ENCODE data around the gene FAM204A.
A peak's percentile ranks its signal among the peaks of the same experiment; 100 is the strongest.

Gene FAM204A

DNA sequence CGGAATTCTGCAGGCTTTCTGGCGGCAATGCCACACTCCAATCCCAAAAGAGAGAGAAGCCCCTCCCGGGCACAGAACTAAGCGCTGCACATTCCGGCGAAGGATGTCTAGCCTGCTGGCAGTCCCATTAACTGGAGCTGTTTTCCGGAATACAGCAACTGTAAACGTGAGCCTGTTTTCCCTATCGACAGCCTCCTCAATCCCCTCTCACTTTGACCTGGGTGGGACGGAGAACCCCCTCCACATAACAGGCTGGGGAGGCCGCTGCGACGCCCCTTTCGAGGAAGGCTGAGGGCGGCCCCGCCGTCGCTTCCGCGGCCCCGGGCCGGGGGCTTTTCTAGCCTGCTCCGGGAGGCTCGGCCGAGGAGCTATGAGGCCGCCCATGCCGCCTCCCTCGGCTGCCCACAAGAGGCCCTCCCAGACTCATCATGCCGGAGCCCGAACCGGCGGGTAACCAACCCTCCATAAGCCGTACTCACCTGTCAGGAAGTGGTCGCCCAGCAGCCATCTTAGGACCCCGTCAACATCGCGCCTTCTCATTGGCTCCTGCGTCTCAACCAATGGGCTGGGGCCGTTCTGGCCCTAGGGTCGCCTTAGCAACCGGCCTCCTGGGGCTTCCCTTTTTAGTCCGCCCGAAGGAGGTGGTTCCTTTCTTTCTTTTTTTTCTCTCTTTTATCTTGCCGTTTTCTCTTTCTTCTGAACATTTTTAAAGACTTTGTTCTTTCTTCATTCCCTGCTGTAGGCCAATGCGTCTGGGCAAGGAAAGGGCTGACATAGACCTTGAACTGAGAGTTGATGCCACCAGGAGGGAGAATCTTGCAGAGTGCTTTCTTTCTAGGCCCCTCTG is at the start of gene FAM204A:
Gene FAM204A (minus strand): TSS at position 534 of the 847 bp plus-strand sequence. CDS start 5,909 bp downstream, outside the sequence.
- DNase-seq: peak; percentile 83 to 91 (median 88)

GRCh38 chr10:118383699-118384098 is 41.6 kb upstream of the FAM204A start:
- DNase-seq: no peak

DNA sequence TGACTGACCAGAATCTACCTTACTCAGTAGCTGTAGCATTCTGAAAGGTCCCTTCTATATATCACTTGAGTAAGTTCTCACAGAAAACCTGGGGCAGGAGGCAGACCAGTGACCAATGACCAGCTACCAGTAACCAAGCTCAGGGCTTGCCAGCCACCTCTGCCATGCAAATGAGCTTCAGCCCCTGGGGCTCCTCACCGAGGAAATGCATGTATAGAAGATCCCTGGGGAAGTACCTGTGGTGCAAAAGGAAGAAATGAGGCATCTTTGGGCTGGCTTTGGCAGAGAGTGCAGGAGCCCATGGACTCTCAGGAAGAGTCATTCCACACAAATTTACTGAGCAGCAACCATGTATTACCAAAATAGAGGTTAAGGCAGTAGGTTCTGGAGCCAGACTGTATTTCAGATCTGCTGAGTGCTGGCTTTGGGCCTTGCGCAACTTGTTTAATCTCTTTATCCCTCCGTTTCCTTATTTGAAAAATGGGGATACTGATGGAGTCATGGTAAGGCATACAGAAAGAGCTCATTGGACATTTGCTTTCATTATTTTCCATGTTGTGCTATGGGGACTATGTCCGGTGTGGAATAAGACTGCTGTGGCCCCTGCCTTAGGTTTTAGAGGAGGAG is 41.1 kb upstream of the FAM204A start:
- DNase-seq: no peak

- DNase-seq: no peak
These were observed 32.3 kb upstream of the FAM204A start for GRCh38 chr10:118374404-118374803.

DNA sequence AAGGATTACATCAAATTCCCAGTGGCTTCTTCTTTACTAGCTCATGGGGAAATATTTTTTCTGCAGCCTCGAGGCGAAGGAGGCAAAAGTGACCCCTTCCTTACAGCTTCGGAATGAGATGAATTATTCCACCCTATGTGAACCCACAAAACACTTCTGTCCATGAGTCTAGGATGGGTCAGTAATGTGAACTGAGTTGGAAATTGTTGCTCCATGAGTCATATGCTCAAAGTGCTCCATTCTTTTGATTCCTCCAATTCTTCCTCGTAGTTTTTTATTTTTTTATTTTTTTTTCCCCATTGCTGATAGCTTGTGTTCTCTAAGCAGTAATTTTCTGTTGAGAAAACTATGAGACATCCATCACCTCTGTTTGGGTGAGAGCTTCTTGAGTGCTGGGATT is 31.7 kb upstream of the FAM204A start:
- DNase-seq: no peak

DNA sequence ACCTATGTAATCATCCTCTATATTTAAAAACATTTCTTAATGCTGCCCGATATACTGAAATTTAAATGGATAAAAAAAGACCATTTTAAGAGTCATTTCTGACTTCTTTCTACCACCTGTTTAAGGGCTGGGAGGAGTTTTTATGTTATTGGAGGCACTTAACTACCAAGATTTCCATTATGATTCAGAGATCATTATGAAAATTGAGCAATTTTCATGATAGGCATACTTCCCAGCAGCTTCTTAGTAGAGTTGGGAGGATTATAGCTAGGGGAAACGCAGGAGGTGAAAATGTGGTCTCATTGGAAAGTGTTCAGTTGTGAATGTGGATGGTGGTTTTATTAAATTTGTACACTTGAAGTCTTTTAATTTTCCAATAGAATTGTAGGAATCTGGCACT is 28.4 kb upstream of the FAM204A start:
- DNase-seq: no peak

- no peak for DNase-seq
These were observed 27.6 kb upstream of the FAM204A start for GRCh38 chr10:118369641-118370205.

GRCh38 chr10:118365702-118366101 is 23.6 kb upstream of the FAM204A start:
- DNase-seq: no peak

DNA sequence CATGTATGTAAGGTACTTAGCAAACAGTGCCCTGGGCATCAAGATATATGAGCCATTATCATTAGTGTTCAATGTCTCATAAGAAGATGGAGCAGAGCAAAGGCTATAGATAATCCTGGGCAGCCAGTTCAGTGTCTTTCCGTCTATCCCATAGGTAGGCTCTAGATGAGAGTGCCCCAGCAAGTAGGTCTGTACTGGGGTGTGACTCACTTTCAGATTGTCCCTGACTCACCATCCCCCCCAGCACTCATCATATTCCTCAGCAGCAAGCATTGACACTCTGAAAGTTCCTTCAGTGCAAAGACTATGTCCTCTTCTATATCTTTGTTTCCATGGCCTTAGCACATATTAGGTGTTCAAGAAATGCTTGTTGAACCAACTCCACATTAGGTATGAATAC is 20.0 kb upstream of the FAM204A start:
- no peak for DNase-seq

- no peak for DNase-seq
These were observed 16.2 kb upstream of the FAM204A start for GRCh38 chr10:118358327-118358726.

DNA sequence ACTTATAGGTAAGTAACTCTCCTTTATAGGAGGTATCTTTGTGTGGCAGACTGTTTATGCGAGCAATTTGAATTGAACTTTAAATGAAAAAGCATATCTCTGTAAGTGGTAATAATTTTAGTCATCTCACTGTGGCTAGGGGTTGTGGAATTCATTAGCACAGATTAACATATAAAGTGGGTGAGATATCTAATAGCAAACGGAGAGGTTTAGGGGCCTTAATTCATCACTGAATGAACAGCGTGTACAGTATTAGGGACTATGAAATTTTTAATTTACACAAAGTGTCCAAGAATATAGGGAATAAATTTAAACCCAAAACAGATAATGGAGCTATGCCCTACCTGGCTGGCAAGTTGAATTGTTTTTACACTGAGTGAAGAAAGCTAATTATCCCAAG is 15.7 kb upstream of the FAM204A start:
- DNase-seq: no peak

DNA sequence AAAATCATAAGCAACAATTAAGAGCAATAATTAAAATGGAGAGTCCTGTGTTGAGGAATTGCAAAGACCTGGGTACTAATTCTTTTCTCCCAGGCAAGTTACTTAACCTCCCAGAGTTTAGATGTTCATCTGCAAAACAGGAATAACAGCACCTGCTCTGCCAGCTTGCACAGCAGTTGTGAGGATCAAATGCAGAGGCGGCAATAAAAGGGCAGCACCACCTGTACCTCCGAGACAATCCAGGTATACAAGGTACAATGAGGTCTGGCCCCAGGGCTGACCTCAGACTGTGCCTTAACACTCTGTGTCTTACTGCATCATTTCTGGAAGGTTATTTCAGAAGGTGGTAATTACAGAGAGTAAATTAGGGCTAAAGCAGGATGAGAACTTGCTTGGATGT is 14.5 kb upstream of the FAM204A start:
- DNase-seq: no peak

DNA sequence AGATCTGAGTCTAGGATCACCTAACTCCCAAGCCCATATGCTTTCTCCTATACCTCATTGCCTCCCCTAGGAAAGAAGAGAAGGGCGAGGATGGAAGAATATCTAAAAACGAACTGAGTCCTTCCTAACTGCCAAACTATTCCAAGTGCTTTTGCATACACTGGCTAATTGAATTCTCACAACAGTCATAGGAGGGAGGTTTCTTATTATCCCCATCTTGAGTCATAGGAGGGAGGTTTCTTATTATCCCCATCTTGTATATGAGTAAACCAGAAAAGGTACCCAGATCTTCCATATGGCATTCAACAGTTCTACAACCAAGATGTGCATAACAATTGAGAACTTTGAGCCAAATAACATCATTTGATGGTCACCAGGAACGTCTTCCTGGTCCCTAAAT is 13.1 kb upstream of the FAM204A start:
- no peak for DNase-seq

GRCh38 chr10:118349235-118349634 is 7.1 kb upstream of the FAM204A start:
- DNase-seq: no peak

GRCh38 chr10:118343549-118343948 is 1.4 kb upstream of the FAM204A start:
- DNase-seq: no peak

GRCh38 chr10:118343115-118343514 is 991 bp upstream of the FAM204A start:
- no peak for DNase-seq

DNA sequence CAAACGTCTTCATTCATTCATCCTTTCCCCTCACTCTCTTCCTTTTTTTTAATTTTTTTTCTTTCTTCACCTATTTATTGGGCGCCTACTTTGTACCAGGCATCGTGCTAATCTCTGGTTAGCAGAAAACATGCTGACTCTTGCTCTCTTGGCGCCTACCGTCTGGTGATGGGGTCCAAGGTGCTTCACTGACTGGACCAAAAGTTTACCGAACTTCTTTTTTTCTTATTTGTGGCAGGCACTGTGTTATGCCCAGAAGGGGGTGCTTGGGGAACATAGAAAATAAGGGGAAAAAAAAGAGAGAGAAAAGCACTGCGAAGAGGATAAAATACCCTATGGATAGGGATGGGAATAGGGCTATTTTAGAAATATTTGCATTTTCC is 505 bp upstream of the FAM204A start:
- no peak for DNase-seq

DNA sequence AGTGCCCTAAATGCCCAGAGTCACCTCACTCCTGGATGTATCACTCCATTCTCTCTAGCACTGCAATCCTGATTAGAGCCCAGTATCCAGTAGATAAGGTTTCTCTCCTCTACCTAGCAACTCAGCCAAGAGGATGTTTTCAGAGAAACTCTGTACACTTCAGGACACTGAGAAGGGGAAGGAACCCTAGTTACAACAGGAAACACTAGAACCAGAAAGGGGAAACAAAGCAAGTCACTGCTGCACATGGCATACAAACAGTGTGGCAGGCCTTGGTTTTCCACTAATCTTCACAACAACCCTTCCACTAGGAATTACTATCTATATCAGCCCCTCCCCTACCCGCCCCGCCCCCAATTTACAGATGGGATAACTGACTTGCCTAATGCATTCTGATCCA is 1.6 kb downstream of the FAM204A start:
- no peak for DNase-seq

DNA sequence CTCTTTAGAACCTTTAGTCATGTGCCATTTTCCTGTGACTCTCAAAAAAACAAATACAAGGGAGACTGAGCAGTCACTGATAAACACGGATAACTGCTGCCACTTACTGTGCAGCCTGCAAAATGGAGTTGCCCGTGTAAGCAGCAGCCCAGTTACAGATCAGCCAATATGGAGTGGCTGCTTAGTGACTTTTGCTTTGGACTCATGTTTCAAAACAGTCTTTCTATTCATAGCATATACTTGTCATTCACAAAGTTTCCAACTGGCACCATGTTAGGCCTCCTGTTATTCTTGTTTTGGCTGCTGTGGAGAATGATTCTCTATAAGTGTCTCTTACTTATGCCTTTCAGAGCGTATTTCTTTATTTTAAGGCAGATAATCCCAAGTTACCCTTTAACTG is 3.0 kb downstream of the FAM204A start:
- no peak for DNase-seq

DNA sequence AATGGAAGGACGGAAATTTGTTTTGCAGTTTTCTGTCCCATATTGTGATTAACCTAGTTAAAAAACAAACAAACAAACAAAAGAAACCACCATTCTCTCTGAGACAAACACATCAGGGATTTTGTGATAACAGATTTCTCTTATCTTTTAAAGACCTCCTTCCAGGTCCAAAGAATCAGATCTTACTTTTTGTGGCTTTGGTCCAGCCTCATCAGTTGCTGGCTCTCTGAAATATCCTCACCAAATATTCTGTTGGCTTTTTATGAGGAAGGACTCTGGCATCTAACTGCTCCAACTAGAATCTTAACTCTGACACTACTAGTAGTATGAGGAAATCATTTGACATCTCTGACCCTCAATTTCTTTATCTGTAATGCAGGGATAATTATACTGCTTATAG is 4.8 kb downstream of the FAM204A start:
- DNase-seq: no peak

GRCh38 chr10:118333871-118334270 is 8.3 kb downstream of the FAM204A start:
- DNase-seq: no peak

DNA sequence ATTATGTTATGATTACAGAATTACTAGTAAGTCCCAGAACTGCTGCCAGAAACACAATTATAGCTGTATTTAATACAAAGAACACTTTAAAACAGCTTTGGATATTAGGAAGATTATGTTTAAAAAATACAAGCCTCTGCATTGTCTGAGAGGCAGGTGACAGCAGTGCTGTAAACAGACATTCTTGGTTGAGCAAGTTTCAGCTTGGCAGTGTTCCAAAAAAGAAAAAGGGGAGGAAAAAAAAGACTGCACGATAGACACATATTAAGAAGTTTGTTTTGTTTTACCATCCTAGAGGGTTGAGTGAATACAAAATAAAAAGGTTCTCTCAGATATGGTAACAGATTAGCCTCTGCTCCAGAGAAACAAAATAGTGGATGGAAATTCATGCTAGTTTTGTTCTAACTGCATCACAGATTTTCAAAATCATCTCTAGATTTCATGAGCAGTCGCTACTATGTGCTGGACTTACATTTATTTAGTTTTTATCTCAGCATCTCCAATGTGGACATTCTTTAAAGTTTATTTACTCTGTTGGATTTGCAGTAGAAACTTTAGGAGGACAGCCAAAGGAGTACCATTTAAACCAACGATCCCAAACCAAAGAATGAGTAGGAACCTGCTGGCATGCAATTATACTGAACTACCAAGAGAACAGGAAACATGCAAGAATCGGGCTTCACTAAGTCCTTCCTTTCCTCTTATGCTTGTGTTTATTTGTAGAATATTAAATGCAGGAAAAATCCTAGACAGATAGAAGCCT is 9.0 kb downstream of the FAM204A start:
- no peak for DNase-seq

- no peak for DNase-seq
These were observed 9.9 kb downstream of the FAM204A start for GRCh38 chr10:118332236-118332635.
